GM12892 (cell line): ENCODE measurements around the gene RABL6.
A peak's percentile ranks its signal among the peaks of the same experiment; 100 is the strongest.

Experiments used
- DNase-seq: peaks from one replicate; pipeline ENCODE4 v3.0.0; 2011; ENCODE audit not compliant: insufficient read length
- FAIRE-seq: peaks from 2 replicates; lab custom pipeline; 2011; peaks lifted over from hg19 to GRCh38; lab: Jason Lieb, UNC
- POLR2A ChIP-seq: IDR thresholded peaks from 2 replicates; pipeline ENCODE4 v1.6.1; 2011; ENCODE audit warnings: low read depth, low read length, control low read depth
- POLR2AphosphoS5 ChIP-seq: IDR thresholded peaks from 2 replicates; pipeline ENCODE4 v1.6.1; 2011; ENCODE audit warnings: low read depth, low read length, control low read depth
- TAF1 ChIP-seq: IDR thresholded peaks from 2 replicates; pipeline ENCODE4 v1.6.1; 2011; ENCODE audit warnings: low read depth, mild to moderate bottlenecking, control low read depth, low read length, borderline replicate concordance

RABL6 gene

GRCh38 chr9:136846376-136847087 lies 38.8 kb downstream of the RABL6 start:
- DNase-seq (no peak), FAIRE-seq (no peak)
- TF ChIP-seq TAF1 (no peak), POLR2AphosphoS5 (no peak), POLR2A (no peak)

- no peak for TF ChIP-seq POLR2A
- TF ChIP-seq POLR2AphosphoS5, result no peak
- TF ChIP-seq TAF1, result no peak
- DNase-seq, result no peak
- FAIRE-seq, result no peak
Measured at GRCh38 chr9:136847088-136847825, 39.5 kb downstream of the RABL6 start.

GRCh38 chr9:136847826-136848392 lies 40.2 kb downstream of the RABL6 start:
- TF ChIP-seq POLR2A (peak; percentile 62; the same call in 1 of the 2 replicates), TAF1 (no peak)
- DNase-seq (peak; percentile 74), FAIRE-seq (peak; percentile 100)

GRCh38 chr9:136848393-136849037 lies 40.8 kb downstream of the RABL6 start:
- FAIRE-seq (no peak), DNase-seq (peak; percentile 48)
- TF ChIP-seq TAF1 (no peak), POLR2A (no peak), POLR2AphosphoS5 (no peak)

GRCh38 chr9:136849038-136849959 lies 41.6 kb downstream of the RABL6 start, which contains the start of gene PHPT1:
PHPT1 (plus strand) TSS chr9:136849409; CDS start chr9:136849431, 22 bp downstream.
- TF ChIP-seq POLR2AphosphoS5, result peak; percentile 81
- peak; percentile 55; the same call in 1 of the 2 replicates for TF ChIP-seq TAF1
- TF ChIP-seq POLR2A, result peak; percentile 86
- DNase-seq, result peak; percentile 100
- FAIRE-seq, result peak; percentile 100

- DNase-seq (no peak), FAIRE-seq (no peak)
- TF ChIP-seq TAF1, result no peak
- no peak for TF ChIP-seq POLR2AphosphoS5
- TF ChIP-seq POLR2A, result no peak; the same call in 1 of the 2 replicates
Measured at GRCh38 chr9:136849960-136850865, 42.5 kb downstream of the RABL6 start.

- TF ChIP-seq TAF1 (no peak), POLR2AphosphoS5 (no peak), POLR2A (peak; percentile 35; the same call in 1 of the 2 replicates)
- FAIRE-seq, result no peak
- no peak for DNase-seq
Measured at GRCh38 chr9:136850866-136851775, 43.4 kb downstream of the RABL6 start.

- FAIRE-seq (no peak), DNase-seq (no peak)
- TF ChIP-seq POLR2AphosphoS5 (no peak), POLR2A (0 out of 2 replicates have a peak, but pooled peaks have one; percentile 6)
Measured at GRCh38 chr9:136851941-136852663, 44.4 kb downstream of the RABL6 start, which contains the start of gene MAMDC4. MAMDC4 (plus strand) TSS chr9:136852346; CDS start chr9:136852417, 71 bp downstream.
